NOMO-1 treated with DMSO at 0.1 percent for 48 hours (cell line): ENCODE results near the gene TMEM106B.
A peak's percentile ranks its signal among the peaks of the same experiment; 100 is the strongest.
"Not testable (repeated sequence)": the region's sequence is repeated elsewhere in the genome, so short reads cannot be mapped to it uniquely, and the experiment has no call there.

Experiments
- DNase-seq: peaks from one replicate; lab custom pipeline; 2025; ENCODE audit not compliant: unreplicated experiment; lab: John Stamatoyannopoulos, UW

The TMEM106B gene

GRCh38 chr7:12211054-12211710 lies at the start of gene TMEM106B:
Gene TMEM106B (plus strand): TSS chr7:12211294. CDS start chr7:12214811, 3,517 bp downstream.
- peak; percentile 91 for DNase-seq

GRCh38 chr7:12162415-12163113 lies 48.5 kb upstream of the TMEM106B start:
- no peak for DNase-seq

DNA sequence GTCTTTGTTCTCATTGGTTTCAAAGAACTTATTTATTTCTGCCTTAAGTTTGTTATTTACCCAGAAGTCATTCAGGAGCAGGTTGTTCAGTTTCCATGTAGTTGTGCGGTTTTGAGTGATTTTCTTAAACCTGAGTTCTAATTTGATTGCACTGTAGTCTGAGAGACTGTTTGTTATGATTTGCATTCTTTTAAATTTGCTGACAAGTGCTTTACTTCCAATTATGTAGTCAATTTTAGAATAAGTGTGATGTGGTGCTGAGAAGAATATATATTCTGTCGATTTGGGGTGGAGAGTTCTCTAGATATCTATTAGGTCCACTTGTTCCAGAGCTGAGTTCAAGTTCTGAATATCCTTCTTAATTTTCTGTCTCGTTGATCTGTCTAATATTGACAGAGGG lies 43.0 kb upstream of the TMEM106B start:
- DNase-seq, result not testable (repeated sequence)

- not testable (repeated sequence) for DNase-seq
These were observed 40.9 kb upstream of the TMEM106B start for GRCh38 chr7:12169981-12170820.

GRCh38 chr7:12173671-12174070 lies 37.4 kb upstream of the TMEM106B start:
- DNase-seq, result no peak

DNA sequence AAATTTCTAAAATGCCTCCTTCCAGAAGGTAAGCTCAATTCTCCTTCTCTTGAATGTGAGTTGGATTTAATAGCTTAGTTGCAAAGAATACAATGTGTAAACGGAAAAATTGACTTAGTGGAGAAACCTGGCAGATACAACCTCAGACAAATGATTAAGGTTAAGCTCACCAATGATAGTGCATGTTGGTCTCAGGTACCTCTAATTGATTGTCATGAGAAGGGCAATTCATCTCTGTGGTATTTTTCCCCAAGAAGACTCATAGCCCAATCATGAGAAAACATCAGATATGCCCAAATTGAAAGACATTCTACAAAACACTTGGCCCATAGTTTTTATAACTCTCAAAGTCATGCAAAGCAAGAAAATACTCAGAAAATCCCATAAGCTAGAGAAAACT lies 36.2 kb upstream of the TMEM106B start:
- no peak for DNase-seq

DNA sequence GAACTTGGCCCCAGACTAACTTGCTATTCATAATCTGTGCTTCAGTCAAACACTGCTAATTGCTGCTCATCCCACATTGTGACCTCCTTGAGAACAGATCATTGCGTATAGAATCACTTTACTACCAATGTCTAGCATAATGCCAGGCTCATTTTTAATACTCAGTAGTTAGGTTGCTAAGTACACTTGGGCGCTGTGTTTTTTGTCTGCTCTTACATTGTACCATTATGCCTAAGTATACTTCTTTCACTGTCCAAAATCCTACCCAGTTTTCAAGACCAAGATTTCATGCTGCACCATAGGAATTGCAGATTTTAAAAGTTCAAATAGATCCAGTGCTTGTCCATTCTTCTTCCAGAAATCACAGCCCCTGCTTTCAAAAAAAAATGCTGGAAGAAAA lies 32.8 kb upstream of the TMEM106B start:
- DNase-seq, result no peak

DNA sequence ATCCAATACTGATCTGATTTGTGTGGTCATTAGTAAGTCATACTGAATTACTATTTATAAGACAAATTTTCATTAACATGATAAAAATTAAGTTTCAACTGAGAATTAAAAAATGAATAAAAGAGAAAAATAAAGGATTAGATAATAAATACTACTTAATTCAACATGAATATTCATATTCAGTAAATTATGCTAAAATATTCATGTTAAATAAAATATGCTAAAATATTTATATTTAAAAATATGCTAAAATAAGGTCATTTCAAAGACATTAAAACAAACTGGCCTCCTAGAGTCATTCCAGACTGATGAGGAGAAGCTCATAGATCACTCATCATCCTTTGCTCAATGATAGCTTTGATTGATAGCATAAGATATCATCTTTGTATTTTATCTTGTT lies 16.7 kb upstream of the TMEM106B start:
- no peak for DNase-seq

- no peak for DNase-seq
These were observed 14.7 kb upstream of the TMEM106B start for GRCh38 chr7:12196386-12196785.

DNA sequence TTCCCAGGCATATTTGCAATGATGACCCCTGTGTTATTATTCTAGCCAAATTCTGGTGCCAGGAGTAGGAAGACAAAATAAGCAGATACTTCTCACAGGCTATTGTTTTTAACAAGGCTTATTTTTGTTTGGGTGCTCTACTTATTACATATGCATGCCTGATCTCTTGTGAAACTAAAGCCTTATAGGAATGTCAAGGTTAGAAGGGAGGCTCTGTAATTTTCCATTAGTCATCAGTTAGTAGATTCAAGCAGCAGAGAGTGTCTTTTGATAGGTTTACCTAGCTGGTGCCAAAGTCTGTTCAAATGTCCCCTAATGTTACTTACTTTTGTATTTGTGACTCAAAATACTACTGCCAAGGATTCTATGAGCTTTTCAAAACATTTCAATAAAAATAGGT lies 11.7 kb upstream of the TMEM106B start:
- DNase-seq, result no peak

DNA sequence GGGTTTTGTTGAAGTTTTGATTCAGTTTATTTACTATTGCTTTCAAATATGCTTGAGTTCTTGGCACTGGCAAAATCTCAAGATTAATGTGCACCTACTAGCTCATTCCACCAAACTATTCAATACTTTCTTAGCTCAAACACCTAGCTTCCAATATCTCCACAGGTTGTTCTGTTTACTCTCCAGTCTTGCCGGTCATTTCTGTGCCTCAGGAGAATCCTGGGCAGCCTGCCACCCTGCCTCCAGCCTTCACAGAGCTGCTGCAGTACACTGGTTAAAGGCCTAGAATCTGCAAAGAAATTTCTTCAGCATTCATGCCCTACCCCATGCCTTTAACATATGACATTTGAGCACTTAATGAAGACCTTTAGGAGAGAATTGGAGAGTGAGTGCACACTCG lies 4.0 kb upstream of the TMEM106B start:
- no peak for DNase-seq

DNA sequence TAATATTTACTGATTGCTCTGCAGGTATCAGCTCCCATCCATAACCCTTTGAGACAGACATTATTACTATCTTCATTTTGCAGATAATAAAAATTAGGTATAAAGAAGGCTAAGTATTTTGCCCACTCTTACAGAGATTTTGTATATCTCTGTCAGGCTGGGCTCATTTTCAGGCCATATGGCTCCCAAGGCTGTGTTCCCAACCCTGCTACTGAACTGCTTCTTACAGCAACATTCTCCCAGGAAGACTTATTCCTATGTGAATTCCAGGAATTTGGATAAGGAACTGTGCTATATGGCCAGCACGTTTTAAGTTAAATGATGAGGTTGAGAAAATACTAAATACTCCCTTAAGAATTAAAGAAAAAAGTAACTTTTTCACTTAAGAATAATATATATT lies 1.9 kb upstream of the TMEM106B start:
- DNase-seq, result no peak

DNA sequence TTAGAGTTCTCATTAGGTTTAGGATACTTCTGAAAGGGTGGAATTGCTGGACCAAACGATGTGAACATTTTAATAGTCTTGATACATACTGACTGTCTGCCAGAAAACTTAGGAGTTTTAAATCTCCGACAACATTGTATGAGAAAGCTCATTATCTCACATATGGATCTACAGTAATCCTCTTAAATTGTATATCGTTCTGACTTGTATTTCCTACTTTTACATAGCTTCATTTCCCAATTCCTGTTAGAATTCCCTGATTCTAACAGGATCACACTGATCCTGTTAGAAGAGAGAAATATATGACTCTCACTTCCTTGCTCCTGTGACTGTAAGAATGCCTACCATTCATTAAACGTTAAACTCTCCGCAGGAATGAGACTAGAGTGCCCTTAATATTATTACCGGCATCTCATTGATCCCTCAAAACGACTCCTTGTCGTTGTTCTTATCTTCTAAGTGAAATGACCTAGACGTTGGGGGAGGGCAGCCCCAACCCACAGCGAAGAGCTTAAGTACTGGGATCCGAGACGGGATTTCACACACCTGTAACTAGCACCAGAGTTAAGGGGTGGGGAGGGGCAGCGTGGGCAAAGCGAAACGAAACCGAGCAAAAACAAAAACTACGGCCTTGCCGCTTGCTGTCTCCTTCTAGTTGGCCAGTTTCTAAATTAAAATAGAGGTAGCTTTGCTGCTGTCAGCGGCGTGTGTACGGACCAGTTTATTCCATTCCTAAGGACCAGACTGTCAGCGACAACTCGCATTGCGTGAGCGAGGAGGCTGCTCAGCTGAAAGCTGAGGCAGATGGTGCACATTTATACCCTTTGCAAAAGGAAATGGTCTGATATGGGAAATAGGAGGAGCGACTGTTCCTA lies 678 bp upstream of the TMEM106B start:
- DNase-seq, result no peak

DNA sequence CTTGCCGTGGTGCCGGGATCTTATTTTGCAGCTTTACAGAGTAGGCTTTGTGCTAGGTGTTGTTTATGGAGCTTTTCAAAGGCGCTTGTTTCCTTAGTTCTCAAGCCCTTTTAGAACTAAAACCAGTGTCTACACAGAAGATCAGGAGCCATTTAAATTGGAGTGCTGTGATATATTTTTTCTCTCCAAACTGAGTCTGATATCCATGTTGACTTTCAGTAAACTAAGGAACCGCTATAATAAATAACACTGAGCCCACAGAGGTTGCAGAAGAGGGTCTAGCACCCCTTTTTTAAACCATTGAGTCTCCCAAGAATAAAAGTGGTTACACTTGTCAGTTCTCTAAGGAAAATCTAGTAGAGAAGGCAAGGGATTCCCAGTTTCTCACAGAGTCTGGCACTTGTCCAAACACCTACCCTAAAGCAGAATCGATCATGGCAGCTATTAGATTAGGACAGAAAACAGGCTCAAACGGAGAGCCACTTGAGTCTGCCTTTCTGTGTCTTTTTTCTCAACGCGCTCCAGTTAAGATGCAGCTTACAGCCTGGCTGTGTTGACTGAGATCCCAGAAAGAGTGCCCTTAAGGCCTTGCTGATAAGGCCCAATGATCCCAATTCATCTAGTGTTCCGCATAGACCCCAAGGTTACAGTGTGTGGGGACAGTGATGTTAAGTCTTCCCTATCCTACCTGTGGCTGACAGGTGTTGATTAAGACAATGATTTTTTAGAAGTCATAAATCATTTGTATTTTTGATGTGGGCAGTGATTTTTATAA lies 804 bp downstream of the TMEM106B start:
- DNase-seq, result no peak

DNA sequence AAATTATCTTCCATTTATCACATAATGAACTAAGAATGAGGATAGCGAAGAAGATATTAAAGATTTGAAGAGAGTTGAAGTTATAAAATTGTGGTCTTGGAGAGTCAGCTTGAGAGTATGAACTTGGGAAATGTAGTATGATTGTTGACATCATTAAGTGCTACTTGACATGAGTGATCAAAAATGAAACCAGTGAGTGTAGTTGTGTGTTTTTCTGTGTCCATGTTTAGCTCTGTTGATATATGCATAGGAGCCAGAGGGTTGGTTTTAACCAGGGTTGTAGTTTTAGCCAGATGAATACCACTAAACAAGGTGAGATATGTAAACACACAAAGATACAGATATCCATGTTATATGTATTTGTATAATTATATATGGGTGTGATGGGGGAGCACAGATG lies 6.2 kb downstream of the TMEM106B start:
- DNase-seq, result no peak

DNA sequence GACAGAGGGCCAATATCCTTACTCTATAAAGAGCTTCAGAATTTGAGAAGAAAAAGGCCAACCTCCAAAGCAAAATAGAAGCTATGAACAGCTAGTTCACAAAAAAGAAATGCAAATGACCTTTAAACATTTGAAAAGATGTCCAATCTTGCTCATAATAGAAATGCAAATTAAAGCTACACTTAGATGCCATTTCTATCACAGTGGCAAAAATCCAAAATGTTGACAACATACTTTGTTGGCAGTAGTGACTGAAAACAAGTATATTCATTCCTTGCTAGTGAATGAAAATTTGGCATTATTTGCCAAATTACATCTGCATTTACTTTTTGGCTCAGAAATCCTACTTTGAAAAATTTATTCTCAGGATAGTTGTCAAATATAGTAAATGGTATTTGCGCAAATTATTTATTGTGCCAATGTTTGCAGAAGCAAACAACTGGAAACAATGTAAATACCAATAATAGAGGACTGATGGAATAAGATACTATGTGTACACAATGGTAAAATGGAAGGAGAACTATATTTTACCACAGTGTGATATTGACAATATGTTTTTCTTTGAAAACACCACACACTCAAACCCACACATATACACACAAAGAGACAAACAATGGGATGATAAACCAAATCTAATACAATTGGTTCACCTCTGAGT lies 9.4 kb downstream of the TMEM106B start:
- DNase-seq, result no peak

GRCh38 chr7:12221414-12221813 lies 10.3 kb downstream of the TMEM106B start:
- no peak for DNase-seq

- DNase-seq, result peak; percentile 68
These were observed 11.9 kb downstream of the TMEM106B start for GRCh38 chr7:12222889-12223579.

GRCh38 chr7:12225017-12225416 lies 13.9 kb downstream of the TMEM106B start:
- not testable (repeated sequence) for DNase-seq
